Caco-2 (cell line): ENCODE measurements around the gene TNKS2. TPM values are rescaled to one million over a fixed set of nuclear protein-coding genes. Genes with fewer than 3 reads are reported as not detected.

ENCODE experiments used
- BruUV-seq: library from RNA; stranded (reverse); fragments of 400-500 nt; replicated peaks from 2 replicates; lab custom pipeline; 2021; lab: Mats Ljungman, UMichigan
- CTCF ChIA-PET: fragments of 300-600 bp; sonication (Branson Sonifier 250); formaldehyde crosslinking; loops from one replicate; lab custom pipeline; 2022; ENCODE audit warnings: antibody characterized with exemption; lab: Charles Lee
- POLR2A ChIA-PET: fragments of 300-600 bp; sonication (Branson Sonifier 250); formaldehyde crosslinking; loops from one replicate; lab custom pipeline; 2022; ENCODE audit warnings: antibody characterized with exemption; lab: Charles Lee
- DNase-seq, 2 experiments: peaks; one replicate each; pipeline versions ENCODE4 v3.0.0 to v3.0.0-alpha.2; 2020 to 2022
- H3K27me3 ChIP-seq: replicated peaks from 2 replicates; pipeline ENCODE4 v1.6.0; 2011; ENCODE audit warnings: low read length; ENCODE audit not compliant: control insufficient read depth, insufficient read depth
- H3K36me3 ChIP-seq: 2 replicates; pipeline ENCODE4 v1.5.1; 2011; ENCODE audit warnings: low read length; ENCODE audit not compliant: control insufficient read depth, insufficient read depth
- H3K4me1 ChIP-seq: fragments of 250-450 bp; sonication (Bioruptor Pico); 2 replicates; pipeline ENCODE4 v1.5.1; 2020; ENCODE audit warnings: mild to moderate bottlenecking
- H3K4me3 ChIP-seq: 2 replicates; pipeline ENCODE4 v1.5.1; 2011; ENCODE audit warnings: low read depth, mild to moderate bottlenecking, control low read depth, low read length
- H3K9me3 ChIP-seq: fragments of 250-450 bp; sonication (Bioruptor Pico); 2 replicates; pipeline ENCODE4 v1.5.1; 2020; ENCODE audit warnings: mild to moderate bottlenecking, moderate library complexity
- H3K27ac Mint-ChIP-seq: one replicate; pipeline ENCODE4 v1.8.0; 2022; ENCODE audit warnings: mixed read lengths; ENCODE audit not compliant: unreplicated experiment
- H3K27me3 Mint-ChIP-seq: one replicate; pipeline ENCODE4 v1.8.0; 2022; ENCODE audit warnings: mixed read lengths; ENCODE audit not compliant: insufficient read depth, unreplicated experiment
- H3K36me3 Mint-ChIP-seq: one replicate; pipeline ENCODE4 v1.8.0; 2022; ENCODE audit warnings: mild to moderate bottlenecking, mixed read lengths; ENCODE audit not compliant: insufficient read depth, unreplicated experiment
- H3K4me1 Mint-ChIP-seq: one replicate; pipeline ENCODE4 v1.8.0; 2022; ENCODE audit warnings: low read depth, mixed read lengths; ENCODE audit not compliant: unreplicated experiment
- H3K4me3 Mint-ChIP-seq: one replicate; pipeline ENCODE4 v1.8.0; 2022; ENCODE audit warnings: mild to moderate bottlenecking, moderate library complexity, mixed read lengths; ENCODE audit not compliant: unreplicated experiment
- H3K9me3 Mint-ChIP-seq: one replicate; pipeline ENCODE4 v1.8.0; 2022; ENCODE audit warnings: mixed read lengths; ENCODE audit not compliant: unreplicated experiment
- intact Hi-C: fragments of 100-400 bp; cut with micrococcal nuclease; formaldehyde crosslinking; loops from one replicate; pipeline ENCODE4 v1.10.0; 2022; ENCODE audit not compliant: unreplicated experiment
- total RNA-seq: library from RNA; stranded (reverse); gene quantifications from 2 replicates; pipeline ENCODE4 v1.2.3, GENCODE V29; 2022
- TF ChIP-seq, protein P1 (sequence below), 2 experiments: fragments of 200-600 bp in 1 of 2; IDR thresholded peaks; 1 replicate in 1 of 2; 2 replicates in 1 of 2; pipeline versions ENCODE4 v1.5.1 to v1.8.0; 2011 to 2022; ENCODE audit warnings: antibody characterized with exemption in 1 of 2, control low read depth in 1 of 2, inconsistent platforms in 1 of 2, low read depth in 1 of 2, low read length in 1 of 2, mild to moderate bottlenecking in 1 of 2, moderate library complexity in 1 of 2; ENCODE audit not compliant: insufficient read depth in 1 of 2, severe bottlenecking in 1 of 2, unreplicated experiment in 1 of 2

TNKS2 gene
- total RNA-seq, 1 experiment from 2014 or later: 48.5 TPM

DNA sequence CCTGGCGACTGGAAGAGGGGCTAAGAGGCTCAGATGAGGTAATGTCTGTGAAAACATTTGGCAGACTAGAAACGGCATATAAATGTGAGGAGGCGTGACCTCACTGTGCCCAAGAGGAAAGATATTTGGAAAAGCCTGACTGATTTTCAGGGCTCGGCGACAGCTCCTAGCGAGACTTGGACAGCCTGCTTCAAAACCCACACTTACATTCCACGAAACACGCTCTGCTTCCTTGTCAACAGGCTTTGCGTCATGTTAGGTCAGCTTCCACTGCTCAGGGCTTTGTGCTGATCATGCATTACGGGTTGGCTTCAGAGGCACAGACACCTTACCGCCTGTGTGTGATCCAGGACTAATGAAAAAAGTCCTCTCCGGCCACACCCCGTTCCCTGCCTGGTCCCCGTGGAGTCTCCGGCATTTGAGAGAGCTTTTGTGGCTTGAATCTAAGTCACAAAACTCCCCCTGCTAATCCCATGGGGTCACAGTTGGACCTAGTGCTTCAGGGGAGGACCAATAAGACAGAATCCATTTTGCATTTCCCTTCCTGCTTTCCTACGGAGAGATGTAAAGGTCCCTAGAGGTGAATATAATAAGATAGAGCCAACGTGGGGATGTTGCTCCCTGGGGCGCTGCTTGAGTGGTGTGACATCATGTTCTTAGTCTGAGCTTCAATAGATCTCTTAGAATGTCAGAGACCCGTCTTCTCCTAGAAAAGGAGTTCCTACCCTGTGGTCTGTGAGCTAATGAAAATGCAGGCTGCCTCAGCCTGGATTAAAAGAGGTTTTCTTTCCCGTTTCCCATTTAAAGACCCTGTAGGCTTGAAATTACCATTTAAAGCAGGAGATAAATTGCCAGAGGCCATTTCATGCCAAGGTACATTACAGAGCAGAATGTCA lies 85.6 kb downstream of the TNKS2 start:
- Histone ChIP-seq H3K27me3 (no peaks in the 10 kb centered on the region), H3K36me3 (no peaks in the 10 kb centered on the region), H3K4me1 (peaks cover 6% of the 10 kb centered on the region; the same call in 1 of the 2 replicates), H3K4me3 (no peak overlapping the region), H3K9me3 (no peaks in the 10 kb centered on the region)
- Mint-ChIP-seq H3K27ac (no peak overlapping the region), H3K4me1 (peaks cover 13% of the 10 kb centered on the region), H3K36me3 (no peaks in the 10 kb centered on the region), H3K4me3 (no peak overlapping the region), H3K9me3 (no peaks in the 10 kb centered on the region), H3K27me3 (no peaks in the 10 kb centered on the region)
- intact Hi-C loops: no loop called here
- BruUV-seq: no TSS peak
- ChIA-PET CTCF (interaction anchor here (0.6 kb wide), 1 partner anchor 132 kb away, joined by 3 read pairs; no protein-coding TSS in a partner anchor), POLR2A (no interaction called here)
- no peak for DNase-seq
- TF ChIP-seq, protein P1, sequence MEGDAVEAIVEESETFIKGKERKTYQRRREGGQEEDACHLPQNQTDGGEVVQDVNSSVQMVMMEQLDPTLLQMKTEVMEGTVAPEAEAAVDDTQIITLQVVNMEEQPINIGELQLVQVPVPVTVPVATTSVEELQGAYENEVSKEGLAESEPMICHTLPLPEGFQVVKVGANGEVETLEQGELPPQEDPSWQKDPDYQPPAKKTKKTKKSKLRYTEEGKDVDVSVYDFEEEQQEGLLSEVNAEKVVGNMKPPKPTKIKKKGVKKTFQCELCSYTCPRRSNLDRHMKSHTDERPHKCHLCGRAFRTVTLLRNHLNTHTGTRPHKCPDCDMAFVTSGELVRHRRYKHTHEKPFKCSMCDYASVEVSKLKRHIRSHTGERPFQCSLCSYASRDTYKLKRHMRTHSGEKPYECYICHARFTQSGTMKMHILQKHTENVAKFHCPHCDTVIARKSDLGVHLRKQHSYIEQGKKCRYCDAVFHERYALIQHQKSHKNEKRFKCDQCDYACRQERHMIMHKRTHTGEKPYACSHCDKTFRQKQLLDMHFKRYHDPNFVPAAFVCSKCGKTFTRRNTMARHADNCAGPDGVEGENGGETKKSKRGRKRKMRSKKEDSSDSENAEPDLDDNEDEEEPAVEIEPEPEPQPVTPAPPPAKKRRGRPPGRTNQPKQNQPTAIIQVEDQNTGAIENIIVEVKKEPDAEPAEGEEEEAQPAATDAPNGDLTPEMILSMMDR (IDR thresholded peaks at IDR 0.05; ENCODE audit: insufficient read depth in 1 of 2, low read depth in 1 of 2, low read length in 1 of 2, severe bottlenecking in 1 of 2, unreplicated experiment in 1 of 2): no peak

DNA sequence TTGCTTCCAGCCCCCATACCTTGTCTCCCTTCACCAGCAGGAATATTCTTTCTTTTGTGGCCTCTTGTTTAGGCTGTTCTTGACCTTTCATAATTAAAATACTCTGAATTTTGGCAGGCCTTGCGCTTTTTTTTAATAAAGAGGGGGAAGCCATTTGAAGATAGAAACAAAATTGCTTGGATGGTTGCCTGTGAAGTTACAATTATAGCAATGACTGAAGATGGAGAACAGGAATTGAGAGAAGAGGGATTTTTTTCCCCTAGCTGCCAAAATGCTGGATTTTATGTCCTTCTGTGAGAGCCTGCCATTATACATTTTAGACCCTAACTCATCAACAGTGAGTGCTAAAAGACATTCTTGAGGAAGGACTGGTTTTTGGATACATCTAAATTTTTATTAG lies 86.3 kb downstream of the TNKS2 start:
- no peak overlapping the region for H3K4me3 Mint-ChIP-seq
- TF ChIP-seq, protein P1 (IDR thresholded peaks at IDR 0.05; ENCODE audit: insufficient read depth in 1 of 2, low read depth in 1 of 2, low read length in 1 of 2, severe bottlenecking in 1 of 2, unreplicated experiment in 1 of 2): no peak
- no peaks in the 10 kb centered on the region for H3K27me3 Mint-ChIP-seq
- intact Hi-C loops: no loop called here
- ChIA-PET POLR2A (no interaction called here), CTCF (no interaction called here)
- H3K4me1 Mint-ChIP-seq: peaks cover 13% of the 10 kb centered on the region
- H3K9me3 Mint-ChIP-seq: no peaks in the 10 kb centered on the region
- BruUV-seq: no TSS peak
- no peak for DNase-seq
- Histone ChIP-seq H3K27me3 (no peaks in the 10 kb centered on the region), H3K4me3 (no peak overlapping the region), H3K36me3 (no peaks in the 10 kb centered on the region), H3K4me1 (peaks cover 6% of the 10 kb centered on the region; the same call in 1 of the 2 replicates), H3K9me3 (no peaks in the 10 kb centered on the region)
- H3K36me3 Mint-ChIP-seq: no peaks in the 10 kb centered on the region
- no peak overlapping the region for H3K27ac Mint-ChIP-seq

GRCh38 chr10:91885362-91886079 lies 87.3 kb downstream of the TNKS2 start:
- Mint-ChIP-seq H3K4me1 (peaks cover 13% of the 10 kb centered on the region), H3K27ac (no peak overlapping the region), H3K9me3 (no peaks in the 10 kb centered on the region), H3K27me3 (no peaks in the 10 kb centered on the region), H3K4me3 (no peak overlapping the region), H3K36me3 (no peaks in the 10 kb centered on the region)
- no peak overlapping the region for H3K4me3 ChIP-seq
- TF ChIP-seq, protein P1 (IDR thresholded peaks at IDR 0.05; ENCODE audit: insufficient read depth in 1 of 2, low read depth in 1 of 2, low read length in 1 of 2, severe bottlenecking in 1 of 2, unreplicated experiment in 1 of 2): no peak
- POLR2A ChIA-PET: no interaction called here
- CTCF ChIA-PET: no interaction called here
- H3K4me1 ChIP-seq: peaks cover 6% of the 10 kb centered on the region; the same call in 1 of the 2 replicates
- H3K36me3 ChIP-seq: no peaks in the 10 kb centered on the region
- H3K9me3 ChIP-seq: no peaks in the 10 kb centered on the region
- no peak for DNase-seq
- H3K27me3 ChIP-seq: no peaks in the 10 kb centered on the region
- intact Hi-C loops: loop anchor here (2.0 kb wide), 1 partner anchor 23 kb away; the partner anchor contains the start of gene FGFBP3
- no TSS peak for BruUV-seq
